Mammary epithelial cell (primary cell): Measurements from ENCODE around the gene TUBB8B.
"Not testable (repeated sequence)": the region's sequence is repeated elsewhere in the genome, so short reads cannot be mapped to it uniquely, and the experiment has no call there.

Experiments
- CTCF ChIP-seq, 2 donors: IDR thresholded peaks in 1 of 2; conservative IDR thresholded peaks in 1 of 2; 2 replicates each; pipeline ENCODE4 v1.5.1; 2011 to 2012; ENCODE audit warnings: inconsistent platforms in 2 of 2, low read length in 2 of 2, mild to moderate bottlenecking in 2 of 2, control low read depth in 1 of 2, low read depth in 1 of 2; ENCODE audit not compliant: insufficient read depth in 1 of 2; ENCODE audit errors: extremely low read depth in 1 of 2
- EZH2 ChIP-seq: IDR thresholded peaks from 2 replicates; pipeline ENCODE4 v1.6.1; 2012; ENCODE audit warnings: low read length, inconsistent platforms, borderline replicate concordance

- not testable (repeated sequence) for TF ChIP-seq CTCF (conservative IDR thresholded peaks at IDR 0.05 in 1 of 2, IDR thresholded peaks at IDR 0.05 in 1 of 2; ENCODE audit: extremely low read depth in 1 of 2, insufficient read depth in 1 of 2, low read depth in 1 of 2, low read length in 2 of 2); EZH2
These were observed 39.7 kb upstream of the TUBB8B start for GRCh38 chr18:89124-89523.
